H1 (cell line): ENCODE data around the gene LCE3B. TPM values are rescaled to one million over a fixed set of nuclear protein-coding genes. Genes with fewer than 3 reads are reported as not detected.

Experiments used
- BACH1 ChIP-seq: IDR thresholded peaks from 2 replicates; pipeline ENCODE4 v1.6.1; 2012; ENCODE audit warnings: low read length, improper control_type of control experiment
- CBX5 ChIP-seq: fragments of 300-800, 300-1000 bp; sonication (generic); IDR thresholded peaks from 2 replicates; pipeline ENCODE4 v1.7.1; 2016; ENCODE audit warnings: antibody characterized with exemption, low read length, low read depth
- CBX8 ChIP-seq: fragments of 300-800, 300-1000 bp; sonication (generic); IDR thresholded peaks from 2 replicates; pipeline ENCODE4 v1.7.1; 2016; ENCODE audit warnings: low read depth, low read length, borderline replicate concordance
- CHD7 ChIP-seq: fragments of 300-600 bp; sonication (generic); IDR thresholded peaks from 2 replicates; pipeline ENCODE4 v1.7.1; 2012; ENCODE audit warnings: low read length, moderate library complexity, mild to moderate bottlenecking, inconsistent platforms; ENCODE audit not compliant: insufficient replicate concordance
- EZH2 ChIP-seq: fragments of 200-600 bp; sonication (generic); IDR thresholded peaks from 2 replicates; pipeline ENCODE4 v1.7.1; 2012; ENCODE audit warnings: low read depth, mild to moderate bottlenecking, moderate library complexity, low read length, inconsistent platforms; ENCODE audit not compliant: severe bottlenecking
- JUND ChIP-seq: IDR thresholded peaks from 2 replicates; pipeline ENCODE4 v1.6.1; 2011; ENCODE audit warnings: mild to moderate bottlenecking, improper control_type of control experiment, low read length
- RNF2 ChIP-seq: fragments of 200-900, 300-1000 bp; sonication (generic); IDR thresholded peaks from 2 replicates; pipeline ENCODE4 v1.7.1; 2016; ENCODE audit warnings: borderline replicate concordance, low read depth, mild to moderate bottlenecking, antibody characterized with exemption, low read length; ENCODE audit not compliant: poor library complexity, severe bottlenecking; ENCODE audit errors: missing control alignments
- polyA plus RNA-seq, 7 experiments: library from polyadenylated mRNA; depleted of rRNA in 3 of 7; stranded (reverse) in 5 of 7; unstranded in 2 of 7; fragments of >200 nt in 5 of 7; fragments of 200-250 nt in 2 of 7; gene quantifications; 1 replicate in 5 of 7; 2 replicates in 1 of 7; 4 replicates in 1 of 7; pipeline versions ENCODE4 v1.2.1 to v1.2.3, GENCODE V29; 2011 to 2013; ENCODE audit warnings: missing spikeins in 2 of 7, mixed read lengths in 2 of 7
- total RNA-seq: library from RNA; stranded (reverse); fragmentation: NEBNext Ultra II Directional; extraction: Animal tissue kit (Norgen Biotek cat#: 25700); gene quantifications from 2 replicates; pipeline ENCODE4 v1.2.1, GENCODE V29; 2021

LCE3B gene
- total and polyA plus RNA-seq, 2 of the 8 experiments (the other 6 are each of a cell fraction or from before 2014, with no cell fraction given): not detected

DNA sequence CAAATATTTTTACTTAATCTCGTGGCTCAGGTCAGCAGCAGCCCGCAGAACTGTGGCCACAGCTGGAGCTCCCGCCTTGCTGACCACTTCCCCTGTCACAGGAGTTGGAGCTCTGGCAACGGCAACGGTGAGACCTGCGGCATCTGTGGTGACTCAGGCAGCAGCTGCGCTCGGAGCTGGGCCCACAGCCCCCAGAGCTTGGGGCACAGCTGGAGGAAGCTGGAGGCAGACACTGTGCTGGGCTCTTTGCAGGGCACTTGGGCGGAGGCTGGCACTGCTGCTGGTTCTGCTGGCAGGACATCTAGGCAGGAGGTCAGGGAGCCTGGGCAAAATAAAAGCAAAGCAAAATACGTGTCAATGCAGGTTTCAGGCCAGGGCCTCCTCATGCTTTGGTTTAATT, 9.2 kb downstream of the LCE3B start, which contains the start of gene LCE3A (continued):
- no peak for TF ChIP-seq CHD7
- TF ChIP-seq EZH2: no peak
- no peak for TF ChIP-seq JUND
- no peak for TF ChIP-seq RNF2
- TF ChIP-seq CBX5: no peak
- no peak for TF ChIP-seq BACH1
- TF ChIP-seq CBX8: no peak
